Caco-2 (cell line): ENCODE measurements around the gene RHBDD2. TPM values are rescaled to one million over a fixed set of nuclear protein-coding genes. Genes with fewer than 3 reads are reported as not detected.

Experiments used
- BruUV-seq: library from RNA; stranded (reverse); fragments of 400-500 nt; replicated peaks from 2 replicates; lab custom pipeline; 2021; lab: Mats Ljungman, UMichigan
- CTCF ChIA-PET: fragments of 300-600 bp; sonication (Branson Sonifier 250); formaldehyde crosslinking; loops from one replicate; lab custom pipeline; 2022; ENCODE audit warnings: antibody characterized with exemption; lab: Charles Lee
- POLR2A ChIA-PET: fragments of 300-600 bp; sonication (Branson Sonifier 250); formaldehyde crosslinking; loops from one replicate; lab custom pipeline; 2022; ENCODE audit warnings: antibody characterized with exemption; lab: Charles Lee
- DNase-seq, 2 experiments: peaks; one replicate each; pipeline versions ENCODE4 v3.0.0 to v3.0.0-alpha.2; 2020 to 2022
- H3K27me3 ChIP-seq: replicated peaks from 2 replicates; pipeline ENCODE4 v1.6.0; 2011; ENCODE audit warnings: low read length; ENCODE audit not compliant: control insufficient read depth, insufficient read depth
- H3K36me3 ChIP-seq: 2 replicates; pipeline ENCODE4 v1.5.1; 2011; ENCODE audit warnings: low read length; ENCODE audit not compliant: control insufficient read depth, insufficient read depth
- H3K4me1 ChIP-seq: fragments of 250-450 bp; sonication (Bioruptor Pico); 2 replicates; pipeline ENCODE4 v1.5.1; 2020; ENCODE audit warnings: mild to moderate bottlenecking
- H3K4me3 ChIP-seq: 2 replicates; pipeline ENCODE4 v1.5.1; 2011; ENCODE audit warnings: low read depth, mild to moderate bottlenecking, control low read depth, low read length
- H3K9me3 ChIP-seq: fragments of 250-450 bp; sonication (Bioruptor Pico); 2 replicates; pipeline ENCODE4 v1.5.1; 2020; ENCODE audit warnings: mild to moderate bottlenecking, moderate library complexity
- H3K27ac Mint-ChIP-seq: one replicate; pipeline ENCODE4 v1.8.0; 2022; ENCODE audit warnings: mixed read lengths; ENCODE audit not compliant: unreplicated experiment
- H3K27me3 Mint-ChIP-seq: one replicate; pipeline ENCODE4 v1.8.0; 2022; ENCODE audit warnings: mixed read lengths; ENCODE audit not compliant: insufficient read depth, unreplicated experiment
- H3K36me3 Mint-ChIP-seq: one replicate; pipeline ENCODE4 v1.8.0; 2022; ENCODE audit warnings: mild to moderate bottlenecking, mixed read lengths; ENCODE audit not compliant: insufficient read depth, unreplicated experiment
- H3K4me1 Mint-ChIP-seq: one replicate; pipeline ENCODE4 v1.8.0; 2022; ENCODE audit warnings: low read depth, mixed read lengths; ENCODE audit not compliant: unreplicated experiment
- H3K4me3 Mint-ChIP-seq: one replicate; pipeline ENCODE4 v1.8.0; 2022; ENCODE audit warnings: mild to moderate bottlenecking, moderate library complexity, mixed read lengths; ENCODE audit not compliant: unreplicated experiment
- H3K9me3 Mint-ChIP-seq: one replicate; pipeline ENCODE4 v1.8.0; 2022; ENCODE audit warnings: mixed read lengths; ENCODE audit not compliant: unreplicated experiment
- CTCF ChIP-seq, 2 experiments: fragments of 200-600 bp in 1 of 2; IDR thresholded peaks; 1 replicate in 1 of 2; 2 replicates in 1 of 2; pipeline versions ENCODE4 v1.5.1 to v1.8.0; 2011 to 2022; ENCODE audit warnings: antibody characterized with exemption in 1 of 2, control low read depth in 1 of 2, inconsistent platforms in 1 of 2, low read depth in 1 of 2, low read length in 1 of 2, mild to moderate bottlenecking in 1 of 2, moderate library complexity in 1 of 2; ENCODE audit not compliant: insufficient read depth in 1 of 2, severe bottlenecking in 1 of 2, unreplicated experiment in 1 of 2
- intact Hi-C: fragments of 100-400 bp; cut with micrococcal nuclease; formaldehyde crosslinking; loops from one replicate; pipeline ENCODE4 v1.10.0; 2022; ENCODE audit not compliant: unreplicated experiment
- total RNA-seq: library from RNA; stranded (reverse); gene quantifications from 2 replicates; pipeline ENCODE4 v1.2.3, GENCODE V29; 2022

The RHBDD2 gene
- total RNA-seq, 1 experiment from 2014 or later, result 55.6 TPM

GRCh38 chr7:75913437-75913836 is 34.6 kb downstream of the RHBDD2 start:
- ChIA-PET POLR2A (no interaction called here), CTCF (no interaction called here)
- Mint-ChIP-seq H3K27ac (no peak overlapping the region), H3K4me3 (peak overlapping the region; percentile 73), H3K4me1 (no peaks in the 10 kb centered on the region), H3K27me3 (no peaks in the 10 kb centered on the region), H3K36me3 (peaks cover 16% of the 10 kb centered on the region), H3K9me3 (no peaks in the 10 kb centered on the region)
- no peak overlapping the region for H3K4me3 ChIP-seq
- BruUV-seq, result no TSS peak
- no peaks in the 10 kb centered on the region for H3K9me3 ChIP-seq
- H3K4me1 ChIP-seq, result no peaks in the 10 kb centered on the region
- H3K36me3 ChIP-seq, result no peaks in the 10 kb centered on the region
- TF ChIP-seq CTCF (IDR thresholded peaks at IDR 0.05; ENCODE audit: insufficient read depth in 1 of 2, low read depth in 1 of 2, low read length in 1 of 2, severe bottlenecking in 1 of 2, unreplicated experiment in 1 of 2), result no peak
- intact Hi-C loops, result no loop called here
- no peak for DNase-seq
- no peaks in the 10 kb centered on the region for H3K27me3 ChIP-seq

- ChIA-PET CTCF (no interaction called here), POLR2A (interaction anchor here (0.6 to 2.2 kb wide), 7 partner anchors 8 to 196 kb away, joined by 3 to 12 read pairs (median 4); partner anchors contain the start of genes MDH2 and STYXL1)
- Mint-ChIP-seq H3K4me1 (no peaks in the 10 kb centered on the region), H3K9me3 (no peaks in the 10 kb centered on the region), H3K27ac (peak overlapping the region; percentile 63), H3K4me3 (peak overlapping the region; percentile 73), H3K36me3 (peaks cover 20% of the 10 kb centered on the region), H3K27me3 (no peaks in the 10 kb centered on the region)
- no peak for DNase-seq
- intact Hi-C loops, result loop anchor here (2.0 kb wide), 2 partner anchors 35 to 43 kb away; partner anchors contain the start of gene RHBDD2
- Histone ChIP-seq H3K27me3 (no peaks in the 10 kb centered on the region), H3K4me1 (no peaks in the 10 kb centered on the region), H3K36me3 (no peaks in the 10 kb centered on the region), H3K9me3 (no peaks in the 10 kb centered on the region), H3K4me3 (peak overlapping the region; percentile 95)
- BruUV-seq, result TSS peak; percentile 82
- no peak for TF ChIP-seq CTCF (IDR thresholded peaks at IDR 0.05; ENCODE audit: insufficient read depth in 1 of 2, low read depth in 1 of 2, low read length in 1 of 2, severe bottlenecking in 1 of 2, unreplicated experiment in 1 of 2)
These were observed 35.4 kb downstream of the RHBDD2 start for GRCh38 chr7:75914169-75914654.

GRCh38 chr7:75914655-75915415 is 36.0 kb downstream of the RHBDD2 start, which contains the start of gene POR:
TSS of gene POR (plus strand) at chr7:75915155. CDS start at chr7:75954002, 38,847 bp downstream.
- ChIA-PET POLR2A (interaction anchor here (0.5 to 2.2 kb wide), 11 partner anchors 9 to 197 kb away, joined by 3 to 12 read pairs (median 3); partner anchors contain the start of genes MDH2 and STYXL1), CTCF (interaction anchor here (0.5 to 1.2 kb wide), 3 partner anchors 23 to 48 kb away, joined by 3 to 7 read pairs (median 4); no protein-coding TSS in a partner anchor)
- peak within 1 kb of the TSS; percentile 73 for H3K4me3 Mint-ChIP-seq
- peak; percentile 94 to 99 for DNase-seq
- no peaks in the 10 kb centered on the region for H3K9me3 ChIP-seq
- TF ChIP-seq CTCF (IDR thresholded peaks at IDR 0.05; ENCODE audit: insufficient read depth in 1 of 2, low read depth in 1 of 2, low read length in 1 of 2, severe bottlenecking in 1 of 2, unreplicated experiment in 1 of 2), result no peak
- peak within 1 kb of the TSS; percentile 63 for H3K27ac Mint-ChIP-seq
- H3K4me3 ChIP-seq, result peak within 1 kb of the TSS; percentile 95
- no peaks in the 10 kb centered on the region for H3K27me3 ChIP-seq
- intact Hi-C loops, result loop anchor here (2.0 kb wide), 2 partner anchors 36 to 42 kb away; partner anchors contain the start of gene RHBDD2
- no peaks in the 10 kb centered on the region for H3K27me3 Mint-ChIP-seq
- peaks cover 14% of the 10 kb centered on the region for H3K36me3 Mint-ChIP-seq
- H3K4me1 Mint-ChIP-seq, result no peaks in the 10 kb centered on the region
- H3K9me3 Mint-ChIP-seq, result no peaks in the 10 kb centered on the region
- no peaks in the 10 kb centered on the region for H3K36me3 ChIP-seq
- no peaks in the 10 kb centered on the region for H3K4me1 ChIP-seq
- no TSS peak for BruUV-seq
